ENCODE data around the gene MARS1.
"Not testable (repeated sequence)": the region's sequence is repeated elsewhere in the genome, so short reads cannot be mapped to it uniquely, and the experiment has no call there.

Gene MARS1

DNA sequence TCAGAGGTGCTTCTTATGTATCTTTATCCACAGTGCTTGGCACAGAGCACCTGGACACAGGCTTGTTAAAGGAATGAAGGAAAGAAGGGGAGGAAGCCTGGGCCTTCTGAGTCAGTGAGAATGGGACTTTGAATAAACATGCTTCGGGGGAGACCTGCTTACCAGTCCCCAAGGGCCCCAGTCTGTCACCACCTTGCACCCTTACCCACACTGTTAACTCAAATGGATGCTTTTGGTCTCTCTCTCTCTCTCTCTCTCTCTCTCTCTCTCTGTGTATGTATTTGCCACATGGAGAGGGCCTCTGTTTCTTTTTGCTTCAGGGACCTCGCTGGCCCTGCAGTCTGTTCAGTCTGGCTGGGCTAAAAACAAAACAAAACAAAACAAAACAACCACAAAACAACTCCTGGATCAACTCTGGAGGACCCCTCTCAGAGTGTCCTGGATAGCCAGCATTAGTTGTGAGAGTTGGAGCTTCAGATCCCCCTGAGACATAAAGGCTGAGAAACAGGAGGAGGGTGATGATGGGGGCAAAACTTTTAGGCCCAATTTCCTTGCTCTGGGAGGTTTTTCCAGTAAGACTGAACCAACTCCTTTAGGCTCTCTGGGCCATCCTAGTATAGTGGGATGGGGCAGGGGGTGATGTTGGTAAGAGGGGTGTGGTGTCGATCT, 63.9 kb downstream of the MARS1 start:
- Mint-ChIP-seq H3K4me3 (no peak overlapping the region), H3K9me3 (no peaks in the 10 kb centered on the region), H3K27ac (no peak overlapping the region), H3K36me3 (no peaks in the 10 kb centered on the region), H3K27me3 (peaks cover 4% of the 10 kb centered on the region), H3K4me1 (peaks cover 20% of the 10 kb centered on the region)
- ATAC-seq (ENCODE audit: low read depth): no peak
- no peak for DNase-seq (ENCODE audit: low spot score in 2 of 2)

DNA sequence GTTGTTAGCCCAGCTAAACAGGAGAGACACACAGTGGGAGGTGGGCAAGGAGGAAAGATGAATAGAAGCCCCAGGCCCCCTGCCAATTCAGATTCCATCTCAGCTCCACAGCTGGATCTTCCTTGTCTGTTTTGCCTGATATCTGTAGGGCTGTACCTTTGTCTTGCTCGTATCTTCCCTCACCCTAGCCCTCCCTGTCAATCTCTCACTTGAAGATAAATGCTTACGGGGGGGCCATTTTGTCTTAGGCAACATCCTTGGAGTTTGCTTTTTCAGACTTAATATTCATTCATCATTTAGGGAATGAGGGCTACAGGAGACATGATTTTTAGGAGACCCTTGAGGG, 64.4 kb downstream of the MARS1 start:
- no peak overlapping the region for H3K27ac Mint-ChIP-seq
- H3K4me3 Mint-ChIP-seq: no peak overlapping the region
- ATAC-seq (ENCODE audit: low read depth) (no peak), DNase-seq (ENCODE audit: low spot score in 2 of 2) (no peak)
- peaks cover 4% of the 10 kb centered on the region for H3K27me3 Mint-ChIP-seq
- H3K9me3 Mint-ChIP-seq: no peaks in the 10 kb centered on the region
- peaks cover 16% of the 10 kb centered on the region for H3K4me1 Mint-ChIP-seq
- no peaks in the 10 kb centered on the region for H3K36me3 Mint-ChIP-seq

DNA sequence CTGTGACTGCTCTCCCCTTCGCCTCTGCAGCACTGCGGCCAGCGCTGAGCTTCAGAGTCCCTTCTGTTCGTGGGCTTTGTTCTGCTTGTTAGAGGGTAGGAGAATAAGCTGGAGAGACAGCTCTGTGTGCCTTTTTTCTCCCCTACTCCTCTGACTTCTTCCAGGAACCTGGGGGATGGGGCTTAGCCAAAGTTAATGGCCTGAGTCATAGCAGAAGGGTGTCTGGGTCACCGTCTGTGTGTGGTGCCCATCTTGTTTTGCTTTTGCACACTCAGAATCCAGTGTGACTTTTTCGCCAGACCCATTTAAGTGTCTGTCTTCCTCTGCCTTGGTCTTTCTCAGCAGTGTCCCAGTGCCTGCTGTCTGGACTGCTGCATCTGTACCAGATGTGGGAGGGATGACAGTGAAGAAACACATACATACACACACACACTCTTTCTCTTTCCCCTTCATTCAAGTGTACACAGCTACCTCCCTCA, 65.0 kb downstream of the MARS1 start:
- H3K27ac Mint-ChIP-seq: no peak overlapping the region
- peaks cover 13% of the 10 kb centered on the region for H3K4me1 Mint-ChIP-seq
- no peaks in the 10 kb centered on the region for H3K36me3 Mint-ChIP-seq
- H3K9me3 Mint-ChIP-seq: no peaks in the 10 kb centered on the region
- peaks cover 4% of the 10 kb centered on the region for H3K27me3 Mint-ChIP-seq
- H3K4me3 Mint-ChIP-seq: no peak overlapping the region
- ATAC-seq (ENCODE audit: low read depth): no peak
- no peak for DNase-seq (ENCODE audit: low spot score in 2 of 2)

DNA sequence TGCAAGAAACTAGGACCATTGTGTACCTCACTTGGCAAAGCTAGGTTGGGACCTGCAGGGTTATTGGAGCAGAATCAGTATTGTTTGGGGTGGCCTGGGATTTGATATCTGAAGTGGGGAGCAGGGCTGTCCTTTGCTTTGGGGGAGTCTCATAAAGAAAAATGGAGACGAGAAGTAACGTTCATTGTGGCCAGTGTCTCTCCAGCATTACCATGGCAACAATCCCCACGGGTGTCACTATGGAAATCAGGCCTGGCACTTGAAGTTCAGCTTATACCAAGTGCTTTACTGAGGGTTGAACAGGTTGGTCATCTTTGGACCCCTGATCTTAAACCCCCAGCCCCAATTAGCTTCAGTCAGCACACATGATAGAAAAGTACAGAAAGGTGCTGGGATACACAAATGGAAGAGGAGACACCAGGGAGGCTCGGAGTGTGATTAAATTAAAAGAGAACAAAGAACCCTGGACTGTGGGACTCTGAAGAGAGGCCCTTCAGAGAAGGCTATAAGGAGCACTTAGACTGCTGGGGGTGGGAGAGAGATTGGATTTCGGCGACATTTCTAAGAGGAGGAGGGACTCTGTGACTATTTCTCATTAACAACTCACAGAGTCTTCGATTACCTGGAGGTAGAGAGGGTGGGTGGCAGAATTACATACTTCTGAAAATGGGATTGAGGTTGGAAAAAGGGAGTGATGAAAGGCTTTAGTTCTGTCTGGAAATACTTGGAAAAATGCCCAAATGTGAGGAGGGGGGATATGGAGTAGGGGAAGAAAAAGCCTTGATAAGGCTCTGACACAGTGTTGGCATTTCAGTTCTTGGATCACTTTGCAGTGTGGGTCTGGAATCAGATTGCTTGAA, 65.7 kb downstream of the MARS1 start:
- no peaks in the 10 kb centered on the region for H3K36me3 Mint-ChIP-seq
- ATAC-seq (ENCODE audit: low read depth) (no peak), DNase-seq (ENCODE audit: low spot score in 2 of 2) (no peak)
- H3K4me1 Mint-ChIP-seq: peaks cover 12% of the 10 kb centered on the region
- H3K27me3 Mint-ChIP-seq: peaks cover 4% of the 10 kb centered on the region
- no peaks in the 10 kb centered on the region for H3K9me3 Mint-ChIP-seq
- H3K27ac Mint-ChIP-seq: no peak overlapping the region
- H3K4me3 Mint-ChIP-seq: no peak overlapping the region

DNA sequence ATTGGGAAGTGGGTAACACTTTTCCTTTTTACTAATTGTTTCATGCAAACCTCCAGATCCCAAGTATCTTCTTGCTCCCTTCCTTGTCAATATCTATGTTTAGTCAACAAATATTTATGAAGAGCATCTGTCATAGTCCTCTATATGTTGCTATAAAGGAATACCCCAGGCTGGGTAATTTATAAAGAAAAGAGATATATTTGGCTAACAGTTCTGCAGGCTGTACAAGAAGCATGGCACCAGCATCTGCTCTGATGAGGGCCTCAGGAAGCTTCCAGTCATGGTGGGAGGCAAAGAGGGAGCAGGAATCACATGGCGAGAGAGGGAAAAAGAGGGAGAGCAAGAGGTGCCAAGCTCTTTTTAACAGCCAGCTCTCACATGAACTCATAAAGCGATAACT, 66.6 kb downstream of the MARS1 start:
- H3K9me3 Mint-ChIP-seq: no peaks in the 10 kb centered on the region
- peaks cover 4% of the 10 kb centered on the region for H3K27me3 Mint-ChIP-seq
- no peaks in the 10 kb centered on the region for H3K36me3 Mint-ChIP-seq
- no peak overlapping the region for H3K27ac Mint-ChIP-seq
- H3K4me1 Mint-ChIP-seq: peaks cover 7% of the 10 kb centered on the region
- DNase-seq (ENCODE audit: low spot score in 2 of 2) (no peak), ATAC-seq (ENCODE audit: low read depth) (no peak)
- no peak overlapping the region for H3K4me3 Mint-ChIP-seq

DNA sequence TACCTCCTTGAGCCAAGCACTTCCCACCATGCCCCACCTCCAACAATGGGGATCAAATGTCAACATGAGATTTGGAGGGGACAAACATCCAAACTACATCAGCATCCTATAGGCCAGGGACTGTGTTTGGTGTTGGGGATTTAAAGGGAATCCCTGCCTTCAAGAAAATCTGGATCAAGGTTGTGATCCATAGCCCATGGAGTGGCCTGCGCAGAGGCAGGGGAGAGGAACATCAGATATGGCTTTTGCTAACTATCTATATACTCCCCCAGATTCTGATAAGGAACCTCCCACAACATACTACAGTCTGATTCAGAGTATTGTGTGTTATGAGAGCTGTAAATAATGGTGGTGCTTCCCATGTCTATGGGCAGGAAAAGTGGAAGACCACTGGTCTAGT, 67.0 kb downstream of the MARS1 start:
- Mint-ChIP-seq H3K9me3 (no peaks in the 10 kb centered on the region), H3K4me1 (peaks cover 4% of the 10 kb centered on the region), H3K27ac (no peak overlapping the region), H3K36me3 (no peaks in the 10 kb centered on the region), H3K4me3 (no peak overlapping the region), H3K27me3 (peaks cover 4% of the 10 kb centered on the region)
- no peak for DNase-seq (ENCODE audit: low spot score in 2 of 2)
- no peak for ATAC-seq (ENCODE audit: low read depth)

DNA sequence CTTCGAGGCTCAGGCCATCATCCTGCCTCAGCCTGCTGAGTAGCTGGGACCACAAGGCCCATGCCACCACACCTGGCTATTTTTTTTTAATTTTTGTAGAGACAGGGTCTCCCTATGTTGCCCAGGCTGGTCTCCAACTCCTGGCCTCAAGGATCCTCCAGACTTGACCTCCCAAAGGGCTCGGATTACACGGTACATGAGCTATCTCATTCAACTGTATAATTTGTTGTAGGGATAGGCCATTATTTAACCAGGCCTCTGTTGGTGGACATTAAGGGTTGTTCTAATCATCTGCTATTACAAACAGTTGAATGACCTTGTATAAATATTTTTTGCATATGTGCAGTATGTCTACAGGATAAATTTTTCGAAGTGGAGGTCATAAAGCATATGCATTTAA, 71.0 kb downstream of the MARS1 start:
- H3K4me1 Mint-ChIP-seq: no peaks in the 10 kb centered on the region
- no peak for ATAC-seq (ENCODE audit: low read depth)
- no peak for DNase-seq (ENCODE audit: low spot score in 2 of 2)
- H3K27me3 Mint-ChIP-seq: peaks cover 4% of the 10 kb centered on the region
- no peak overlapping the region for H3K27ac Mint-ChIP-seq
- no peak overlapping the region for H3K4me3 Mint-ChIP-seq
- H3K36me3 Mint-ChIP-seq: no peaks in the 10 kb centered on the region
- no peaks in the 10 kb centered on the region for H3K9me3 Mint-ChIP-seq

DNA sequence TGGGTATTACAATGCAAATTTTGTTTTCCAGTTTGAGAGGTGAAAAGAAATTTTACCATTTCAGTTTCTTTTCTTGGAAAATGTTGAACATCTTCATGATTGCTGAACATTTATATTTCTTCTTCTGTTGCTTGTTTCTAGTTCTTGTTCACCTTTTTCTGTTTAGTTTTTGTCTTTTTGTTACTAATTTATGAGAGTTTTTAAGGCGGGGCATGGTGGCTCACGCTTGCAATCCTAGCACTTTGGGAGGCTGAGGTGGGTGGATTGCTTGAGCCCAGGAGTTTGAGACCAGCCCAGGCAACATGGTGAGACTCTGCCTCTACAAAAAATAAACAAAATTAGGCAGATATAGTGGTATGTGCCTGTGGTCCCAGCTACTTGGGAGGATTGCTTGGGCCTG, 72.6 kb downstream of the MARS1 start:
- Mint-ChIP-seq H3K4me3 (no peak overlapping the region), H3K9me3 (no peaks in the 10 kb centered on the region), H3K27me3 (peaks cover 7% of the 10 kb centered on the region), H3K27ac (no peak overlapping the region), H3K36me3 (peaks cover 2% of the 10 kb centered on the region), H3K4me1 (no peaks in the 10 kb centered on the region)
- ATAC-seq (ENCODE audit: low read depth): no peak
- DNase-seq (ENCODE audit: low spot score in 2 of 2): no peak

DNA sequence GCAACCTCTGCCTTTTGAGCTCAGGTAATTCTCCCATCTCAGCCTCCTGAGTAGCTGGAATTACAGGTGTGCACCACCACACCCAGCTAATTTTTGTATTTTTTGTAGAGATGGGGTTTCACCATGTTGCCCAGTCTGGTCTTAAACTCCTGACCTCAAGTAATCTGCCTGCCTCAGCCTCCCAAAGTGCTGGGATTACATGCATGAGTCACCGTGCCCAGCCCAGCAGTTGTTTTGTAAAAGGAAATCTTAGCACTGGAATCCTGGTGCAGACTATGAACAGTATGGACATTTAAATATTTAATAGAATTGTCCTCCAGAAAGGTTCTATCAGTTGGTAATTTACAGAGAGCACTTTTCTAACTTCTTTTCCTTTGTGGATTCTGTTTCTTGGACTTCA, 73.2 kb downstream of the MARS1 start:
- not testable (repeated sequence) for H3K9me3 Mint-ChIP-seq; ATAC-seq (ENCODE audit: low read depth); H3K36me3 Mint-ChIP-seq; H3K4me3 Mint-ChIP-seq; H3K4me1 Mint-ChIP-seq; H3K27me3 Mint-ChIP-seq; H3K27ac Mint-ChIP-seq; DNase-seq (ENCODE audit: low spot score in 2 of 2)

DNA sequence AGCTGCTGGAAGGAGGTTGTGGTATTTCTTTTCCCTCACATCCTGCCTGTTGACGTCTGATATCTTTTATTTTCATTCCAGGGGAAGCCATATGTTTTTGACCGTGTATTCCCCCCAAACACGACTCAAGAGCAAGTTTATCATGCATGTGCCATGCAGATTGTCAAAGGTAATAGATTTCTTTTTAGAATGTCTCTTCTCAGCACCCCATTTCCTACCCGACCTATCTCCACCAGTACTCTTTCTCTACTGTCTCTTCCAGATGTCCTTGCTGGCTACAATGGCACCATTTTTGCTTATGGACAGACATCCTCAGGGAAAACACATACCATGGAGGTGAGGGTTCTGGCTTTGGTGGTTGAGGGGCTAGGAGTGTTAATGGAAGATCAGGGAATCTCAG, 75.5 kb downstream of the MARS1 start:
- peaks cover 8% of the 10 kb centered on the region for H3K27me3 Mint-ChIP-seq
- peaks cover 2% of the 10 kb centered on the region for H3K36me3 Mint-ChIP-seq
- no peak for ATAC-seq (ENCODE audit: low read depth)
- no peak overlapping the region for H3K27ac Mint-ChIP-seq
- no peak for DNase-seq (ENCODE audit: low spot score in 2 of 2)
- H3K9me3 Mint-ChIP-seq: no peaks in the 10 kb centered on the region
- no peaks in the 10 kb centered on the region for H3K4me1 Mint-ChIP-seq
- H3K4me3 Mint-ChIP-seq: no peak overlapping the region

DNA sequence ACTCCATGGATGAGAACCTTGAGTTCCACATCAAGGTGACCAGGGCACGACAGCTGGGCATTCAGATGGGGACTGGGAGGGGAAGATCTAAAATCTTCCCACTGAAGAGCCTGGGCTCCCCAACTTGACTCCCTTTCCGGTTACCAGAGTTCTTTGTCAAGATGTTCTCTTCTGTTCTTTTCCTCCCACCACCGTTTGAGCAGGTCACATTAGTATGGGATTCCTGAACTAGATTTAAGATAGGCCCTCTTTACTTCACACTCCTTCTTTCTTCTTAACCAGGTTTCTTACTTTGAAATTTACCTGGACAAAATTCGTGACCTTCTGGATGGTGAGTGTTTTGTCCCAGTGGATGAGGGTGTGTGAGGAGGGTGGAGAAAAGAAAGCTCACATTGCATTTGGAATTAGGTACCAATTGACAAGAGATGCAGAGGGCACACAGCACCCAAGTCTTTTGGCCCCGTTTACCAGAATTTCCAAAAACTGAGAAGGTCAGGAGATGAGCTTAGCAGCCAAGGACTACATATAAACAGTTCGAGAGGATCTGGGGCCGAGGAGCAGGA, 76.4 kb downstream of the MARS1 start:
- Mint-ChIP-seq H3K4me3 (no peak overlapping the region), H3K36me3 (peaks cover 2% of the 10 kb centered on the region), H3K27ac (no peak overlapping the region), H3K27me3 (peaks cover 8% of the 10 kb centered on the region), H3K9me3 (no peaks in the 10 kb centered on the region), H3K4me1 (no peaks in the 10 kb centered on the region)
- DNase-seq (ENCODE audit: low spot score in 2 of 2) (no peak), ATAC-seq (ENCODE audit: low read depth) (no peak)
